ENCODE measurements around the gene SH3BP2.
A peak's percentile ranks its signal among the peaks of the same experiment; 100 is the strongest.
"Not testable (repeated sequence)": the region's sequence is repeated elsewhere in the genome, so short reads cannot be mapped to it uniquely, and the experiment has no call there.

Gene SH3BP2

GRCh38 chr4:2762486-2763370 lies 30.2 kb upstream of the SH3BP2 start:
- not testable (repeated sequence) for DNase-seq (ENCODE audit: low read depth)

- DNase-seq (ENCODE audit: low read depth): no peak
Observed at GRCh38 chr4:2763511-2763967, 29.3 kb upstream of the SH3BP2 start.

GRCh38 chr4:2765832-2766526 lies 26.9 kb upstream of the SH3BP2 start:
- DNase-seq (ENCODE audit: low read depth): no peak

- DNase-seq (ENCODE audit: low read depth): no peak
Observed at GRCh38 chr4:2767046-2767704, 25.7 kb upstream of the SH3BP2 start.

GRCh38 chr4:2767705-2768074 lies 25.2 kb upstream of the SH3BP2 start:
- DNase-seq (ENCODE audit: low read depth): no peak

- no peak for DNase-seq (ENCODE audit: low read depth)
Observed at GRCh38 chr4:2768124-2768523, 24.8 kb upstream of the SH3BP2 start.

GRCh38 chr4:2768921-2769336 lies 24.0 kb upstream of the SH3BP2 start:
- DNase-seq (ENCODE audit: low read depth): no peak

- no peak for DNase-seq (ENCODE audit: low read depth)
Observed at GRCh38 chr4:2771264-2771663, 21.6 kb upstream of the SH3BP2 start.

- not testable (repeated sequence) for DNase-seq (ENCODE audit: low read depth)
Observed at GRCh38 chr4:2780643-2781042, 12.2 kb upstream of the SH3BP2 start.

GRCh38 chr4:2781911-2782310 lies 11.0 kb upstream of the SH3BP2 start:
- DNase-seq (ENCODE audit: low read depth): no peak

GRCh38 chr4:2783790-2784189 lies 9.1 kb upstream of the SH3BP2 start:
- no peak for DNase-seq (ENCODE audit: low read depth)

- DNase-seq (ENCODE audit: low read depth): no peak
Observed at GRCh38 chr4:2785613-2786012, 7.3 kb upstream of the SH3BP2 start.

GRCh38 chr4:2786152-2786671 lies 6.7 kb upstream of the SH3BP2 start:
- DNase-seq (ENCODE audit: low read depth): peak; percentile 68

- DNase-seq (ENCODE audit: low read depth): no peak
Observed at GRCh38 chr4:2786794-2787229, 6.1 kb upstream of the SH3BP2 start.

GRCh38 chr4:2787230-2788100 lies 5.4 kb upstream of the SH3BP2 start:
- no peak for DNase-seq (ENCODE audit: low read depth)

GRCh38 chr4:2788101-2788500 lies 4.8 kb upstream of the SH3BP2 start:
- no peak for DNase-seq (ENCODE audit: low read depth)

- DNase-seq (ENCODE audit: low read depth): no peak
Observed at GRCh38 chr4:2788532-2789103, 4.3 kb upstream of the SH3BP2 start.

- no peak for DNase-seq (ENCODE audit: low read depth)
Observed at GRCh38 chr4:2789351-2789750, 3.5 kb upstream of the SH3BP2 start.

GRCh38 chr4:2789793-2790582 lies 2.9 kb upstream of the SH3BP2 start:
- no peak for DNase-seq (ENCODE audit: low read depth)
